ENCODE results near the gene SIRT6. TPM values are rescaled to one million over a fixed set of nuclear protein-coding genes. Genes with fewer than 3 reads are reported as not detected.
A peak's percentile ranks its signal among the peaks of the same experiment; 100 is the strongest.

The SIRT6 gene
- total RNA-seq, 2 experiments from 2014 or later = 20.0 to 20.1 TPM

GRCh38 chr19:4183967-4184717, 1.8 kb upstream of the SIRT6 start:
- Mint-ChIP-seq H3K9me3 (no peaks in the 10 kb centered on the region), H3K36me3 (ENCODE audit: low read depth) (peaks cover 10% of the 10 kb centered on the region), H3K4me1 (ENCODE audit: low read depth) (peaks cover 34% of the 10 kb centered on the region), H3K4me3 (peak overlapping the region; percentile 97), H3K27me3 (ENCODE audit: low read depth) (no peaks in the 10 kb centered on the region), H3K27ac (no peak overlapping the region)
- intact Hi-C loops (cut with micrococcal nuclease) = loop anchor here (2.0 to 5.0 kb wide), 2 partner anchors 117 to 1051 kb away; partner anchors contain the start of gene ZBTB7A
- CTCF ChIA-PET = no interaction called here
- no peak for DNase-seq

GRCh38 chr19:4181053-4181508, 1.3 kb downstream of the SIRT6 start:
- no peaks in the 10 kb centered on the region for H3K27me3 Mint-ChIP-seq (ENCODE audit: low read depth)
- intact Hi-C loops (cut with micrococcal nuclease) = loop anchor here (5.0 kb wide), 1 partner anchor 114 kb away; the partner anchor contains the start of gene ZBTB7A
- CTCF ChIA-PET = no interaction called here
- peak overlapping the region; percentile 41 for H3K27ac Mint-ChIP-seq
- no peak for DNase-seq
- peak overlapping the region; percentile 97 for H3K4me3 Mint-ChIP-seq
- peaks cover 34% of the 10 kb centered on the region for H3K4me1 Mint-ChIP-seq (ENCODE audit: low read depth)
- H3K9me3 Mint-ChIP-seq = no peaks in the 10 kb centered on the region
- H3K36me3 Mint-ChIP-seq (ENCODE audit: low read depth) = peaks cover 10% of the 10 kb centered on the region

DNA sequence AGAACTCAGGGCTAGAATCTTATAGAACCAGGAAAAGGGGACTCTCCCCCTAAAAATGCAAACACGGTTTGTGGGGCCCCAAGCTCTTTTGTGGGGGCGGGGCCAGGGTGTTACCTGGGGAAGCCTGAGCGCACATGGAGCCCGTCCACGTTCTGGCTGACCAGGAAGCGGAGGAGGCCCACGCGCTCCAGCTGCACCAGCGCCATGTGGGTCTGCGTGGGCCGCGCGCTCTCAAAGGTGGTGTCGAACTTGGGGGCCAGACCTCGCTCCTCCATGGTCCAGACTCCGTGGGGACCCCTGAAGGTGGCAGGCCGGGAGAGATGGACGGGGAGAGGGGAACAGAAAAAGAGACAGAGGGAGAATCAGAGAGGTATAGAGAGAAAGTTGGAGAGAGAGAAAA, 3.4 kb downstream of the SIRT6 start:
- DNase-seq = no peak
- Mint-ChIP-seq H3K27me3 (ENCODE audit: low read depth) (no peaks in the 10 kb centered on the region), H3K4me1 (ENCODE audit: low read depth) (peaks cover 34% of the 10 kb centered on the region), H3K36me3 (ENCODE audit: low read depth) (peaks cover 12% of the 10 kb centered on the region), H3K9me3 (no peaks in the 10 kb centered on the region), H3K27ac (no peak overlapping the region), H3K4me3 (no peak overlapping the region)
- CTCF ChIA-PET = no interaction called here
- intact Hi-C loops (cut with micrococcal nuclease) = no loop called here

GRCh38 chr19:4177146-4177545, 5.2 kb downstream of the SIRT6 start:
- intact Hi-C loops (cut with micrococcal nuclease) = no loop called here
- H3K36me3 Mint-ChIP-seq (ENCODE audit: low read depth) = peaks cover 12% of the 10 kb centered on the region
- CTCF ChIA-PET = interaction anchor here (1.0 to 1.1 kb wide), 2 partner anchors 8 to 25 kb away, joined by 3 to 4 read pairs; no protein-coding TSS in a partner anchor
- no peaks in the 10 kb centered on the region for H3K9me3 Mint-ChIP-seq
- H3K4me3 Mint-ChIP-seq = no peak overlapping the region
- no peak for DNase-seq
- H3K4me1 Mint-ChIP-seq (ENCODE audit: low read depth) = peaks cover 25% of the 10 kb centered on the region
- H3K27ac Mint-ChIP-seq = no peak overlapping the region
- H3K27me3 Mint-ChIP-seq (ENCODE audit: low read depth) = peaks cover 4% of the 10 kb centered on the region

DNA sequence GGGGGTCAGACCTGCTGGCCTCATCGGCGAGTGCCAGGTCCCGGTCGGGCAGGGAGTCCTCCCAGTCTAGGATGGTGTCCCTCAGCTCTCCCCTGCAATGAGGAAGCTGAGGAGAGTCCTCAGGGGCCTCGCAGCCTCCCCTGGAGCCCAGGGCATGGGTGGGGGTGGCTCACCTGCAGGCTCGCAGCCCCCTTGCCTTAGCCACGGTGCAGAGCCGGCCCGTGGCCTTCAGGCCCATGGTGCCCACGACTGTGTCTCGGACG, 6.8 kb downstream of the SIRT6 start:
- Mint-ChIP-seq H3K4me1 (ENCODE audit: low read depth) (peaks cover 15% of the 10 kb centered on the region), H3K36me3 (ENCODE audit: low read depth) (peaks cover 10% of the 10 kb centered on the region), H3K4me3 (no peak overlapping the region), H3K27me3 (ENCODE audit: low read depth) (peaks cover 10% of the 10 kb centered on the region), H3K27ac (no peak overlapping the region), H3K9me3 (no peaks in the 10 kb centered on the region)
- intact Hi-C loops (cut with micrococcal nuclease) = no loop called here
- CTCF ChIA-PET = no interaction called here
- no peak for DNase-seq

- intact Hi-C loops (cut with micrococcal nuclease) = no loop called here
- Mint-ChIP-seq H3K4me3 (no peak overlapping the region), H3K9me3 (no peaks in the 10 kb centered on the region), H3K36me3 (ENCODE audit: low read depth) (peaks cover 9% of the 10 kb centered on the region), H3K27ac (no peak overlapping the region), H3K4me1 (ENCODE audit: low read depth) (peaks cover 11% of the 10 kb centered on the region), H3K27me3 (ENCODE audit: low read depth) (peaks cover 10% of the 10 kb centered on the region)
- CTCF ChIA-PET = no interaction called here
- no peak for DNase-seq
These were observed 7.3 kb downstream of the SIRT6 start for GRCh38 chr19:4174895-4175668.

GRCh38 chr19:4174213-4174894, 8.0 kb downstream of the SIRT6 start:
- CTCF ChIA-PET = interaction anchor here (1.3 kb wide), 1 partner anchor 34 kb away, joined by 4 read pairs; no protein-coding TSS in a partner anchor
- DNase-seq = no peak
- H3K4me1 Mint-ChIP-seq (ENCODE audit: low read depth) = peaks cover 5% of the 10 kb centered on the region
- no peak overlapping the region for H3K4me3 Mint-ChIP-seq
- H3K27me3 Mint-ChIP-seq (ENCODE audit: low read depth) = peaks cover 12% of the 10 kb centered on the region
- no peaks in the 10 kb centered on the region for H3K9me3 Mint-ChIP-seq
- H3K36me3 Mint-ChIP-seq (ENCODE audit: low read depth) = peaks cover 4% of the 10 kb centered on the region
- H3K27ac Mint-ChIP-seq = no peak overlapping the region
- intact Hi-C loops (cut with micrococcal nuclease) = no loop called here

GRCh38 chr19:4173479-4174212, 8.7 kb downstream of the SIRT6 start:
- H3K27me3 Mint-ChIP-seq (ENCODE audit: low read depth) = peaks cover 12% of the 10 kb centered on the region
- CTCF ChIA-PET = interaction anchor here (0.6 to 1.3 kb wide), 2 partner anchors 13 to 34 kb away, joined by 3 to 4 read pairs; no protein-coding TSS in a partner anchor
- H3K27ac Mint-ChIP-seq = no peak overlapping the region
- H3K36me3 Mint-ChIP-seq (ENCODE audit: low read depth) = peaks cover 1% of the 10 kb centered on the region
- intact Hi-C loops (cut with micrococcal nuclease) = no loop called here
- H3K9me3 Mint-ChIP-seq = no peaks in the 10 kb centered on the region
- H3K4me1 Mint-ChIP-seq (ENCODE audit: low read depth) = peaks cover 3% of the 10 kb centered on the region
- H3K4me3 Mint-ChIP-seq = no peak overlapping the region
- DNase-seq = no peak

- CTCF ChIA-PET = interaction anchor here (0.6 to 1.3 kb wide), 2 partner anchors 13 to 33 kb away, joined by 3 to 4 read pairs; no protein-coding TSS in a partner anchor
- Mint-ChIP-seq H3K27me3 (ENCODE audit: low read depth) (peaks cover 15% of the 10 kb centered on the region), H3K4me1 (ENCODE audit: low read depth) (peaks cover 3% of the 10 kb centered on the region), H3K27ac (no peak overlapping the region), H3K36me3 (ENCODE audit: low read depth) (peaks cover 1% of the 10 kb centered on the region), H3K4me3 (no peak overlapping the region), H3K9me3 (no peaks in the 10 kb centered on the region)
- DNase-seq = peak; percentile 71
- intact Hi-C loops (cut with micrococcal nuclease) = no loop called here
These were observed 9.4 kb downstream of the SIRT6 start for GRCh38 chr19:4172861-4173473.

DNA sequence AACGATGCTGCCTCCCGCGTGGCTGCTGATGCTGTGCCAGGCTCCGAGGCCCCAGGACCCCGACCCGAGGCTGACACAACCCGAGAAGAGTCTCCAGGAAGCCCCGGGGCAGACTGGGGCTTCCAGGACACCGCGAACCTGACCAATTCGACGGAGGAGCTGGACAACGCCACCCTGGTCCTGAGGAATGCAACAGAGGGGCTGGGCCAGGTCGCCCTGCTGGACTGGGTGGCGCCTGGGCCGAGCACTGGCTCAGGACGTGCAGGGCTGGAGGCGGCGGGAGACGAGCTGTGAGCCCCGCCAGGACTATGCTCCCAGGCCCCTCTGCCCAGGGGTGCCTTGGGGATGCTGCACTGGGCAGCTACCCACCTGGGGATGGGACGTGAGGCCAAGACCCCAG, 10.7 kb downstream of the SIRT6 start:
- peaks cover 16% of the 10 kb centered on the region for H3K27me3 Mint-ChIP-seq (ENCODE audit: low read depth)
- H3K9me3 Mint-ChIP-seq = no peaks in the 10 kb centered on the region
- no peak for DNase-seq
- intact Hi-C loops (cut with micrococcal nuclease) = no loop called here
- H3K4me1 Mint-ChIP-seq (ENCODE audit: low read depth) = peaks cover 3% of the 10 kb centered on the region
- no peak overlapping the region for H3K4me3 Mint-ChIP-seq
- H3K36me3 Mint-ChIP-seq (ENCODE audit: low read depth) = peaks cover 1% of the 10 kb centered on the region
- CTCF ChIA-PET = no interaction called here
- no peak overlapping the region for H3K27ac Mint-ChIP-seq

DNA sequence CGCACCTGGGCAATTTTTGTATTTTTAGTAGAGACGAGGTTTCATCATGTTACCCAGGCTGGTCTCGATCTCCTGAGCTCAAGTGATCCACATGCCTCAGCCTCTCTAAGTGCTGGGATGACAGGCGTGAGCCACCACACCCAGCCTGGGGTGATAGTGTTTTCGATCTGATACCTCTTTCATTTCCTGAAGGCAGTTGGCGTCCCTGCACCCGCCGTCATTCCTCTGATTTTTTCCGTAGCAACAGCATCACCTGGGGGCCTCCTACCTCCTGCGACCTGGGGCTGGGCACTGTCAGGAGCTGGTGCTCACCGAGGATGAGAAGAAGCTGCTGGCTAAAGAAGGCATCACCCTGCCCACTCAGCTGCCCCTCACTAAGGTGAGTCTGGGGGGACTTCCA, 18.1 kb downstream of the SIRT6 start:
- Mint-ChIP-seq H3K27ac (no peak overlapping the region), H3K27me3 (ENCODE audit: low read depth) (peaks cover 8% of the 10 kb centered on the region), H3K9me3 (no peaks in the 10 kb centered on the region), H3K36me3 (ENCODE audit: low read depth) (no peaks in the 10 kb centered on the region), H3K4me3 (no peak overlapping the region), H3K4me1 (ENCODE audit: low read depth) (no peaks in the 10 kb centered on the region)
- CTCF ChIA-PET = interaction anchor here (0.5 to 1.4 kb wide), 2 partner anchors 24 to 290 kb away, joined by 3 to 5 read pairs; no protein-coding TSS in a partner anchor
- intact Hi-C loops (cut with micrococcal nuclease) = no loop called here
- no peak for DNase-seq
